Measurements from ENCODE around the gene ARAP2.
A peak's percentile ranks its signal among the peaks of the same experiment; 100 is the strongest.

The ARAP2 gene

GRCh38 chr4:36099509-36099908, 144.8 kb downstream of the ARAP2 start:
- peak in 1 of 5 donors; percentile 40 for DNase-seq

- no peak for DNase-seq
These were observed 149.3 kb downstream of the ARAP2 start for GRCh38 chr4:36094995-36095394.

- no peak for DNase-seq
These were observed 152.3 kb downstream of the ARAP2 start for GRCh38 chr4:36091997-36092396.

- DNase-seq = no peak
These were observed 155.8 kb downstream of the ARAP2 start for GRCh38 chr4:36088542-36088941.

GRCh38 chr4:36086261-36086786, 158.0 kb downstream of the ARAP2 start:
- DNase-seq = no peak

GRCh38 chr4:36082817-36083216, 161.5 kb downstream of the ARAP2 start:
- no peak for DNase-seq

GRCh38 chr4:36081185-36081584, 163.1 kb downstream of the ARAP2 start:
- peak in 1 of 5 donors; percentile 71 for DNase-seq

GRCh38 chr4:36079666-36080065, 164.6 kb downstream of the ARAP2 start:
- DNase-seq = no peak

GRCh38 chr4:36078319-36078718, 166.0 kb downstream of the ARAP2 start:
- DNase-seq = no peak

GRCh38 chr4:36072529-36072928, 171.8 kb downstream of the ARAP2 start:
- no peak for DNase-seq

GRCh38 chr4:36067116-36067515, 177.2 kb downstream of the ARAP2 start:
- no peak for DNase-seq

- DNase-seq = no peak
These were observed 178.9 kb downstream of the ARAP2 start for GRCh38 chr4:36065274-36065871.

- no peak for DNase-seq
These were observed 180.2 kb downstream of the ARAP2 start for GRCh38 chr4:36064117-36064516.

- DNase-seq = no peak
These were observed 188.2 kb downstream of the ARAP2 start for GRCh38 chr4:36056136-36056535.

GRCh38 chr4:36054694-36055422, 189.5 kb downstream of the ARAP2 start:
- DNase-seq = no peak

- DNase-seq = no peak
These were observed 190.4 kb downstream of the ARAP2 start for GRCh38 chr4:36053930-36054329.

- no peak for DNase-seq
These were observed 192.7 kb downstream of the ARAP2 start for GRCh38 chr4:36051634-36052033.

GRCh38 chr4:36046026-36046425, 198.3 kb downstream of the ARAP2 start:
- no peak for DNase-seq

GRCh38 chr4:36043901-36044300, 200.4 kb downstream of the ARAP2 start:
- DNase-seq = no peak

GRCh38 chr4:36043241-36043640, 201.1 kb downstream of the ARAP2 start:
- no peak for DNase-seq

- DNase-seq = no peak
These were observed 202.0 kb downstream of the ARAP2 start for GRCh38 chr4:36042122-36042970.

GRCh38 chr4:36041340-36041739, 203.0 kb downstream of the ARAP2 start:
- DNase-seq = no peak

GRCh38 chr4:36039026-36039425, 205.3 kb downstream of the ARAP2 start:
- DNase-seq = no peak

Measured in T-helper 1 cell (primary cell).